CD4-positive, alpha-beta T cell treated with Interleukin-2 at 100 ng/mL for 4 hours (primary cell): Measurements from ENCODE around the gene ULK1.

ENCODE experiments used
- DNase-seq: peaks from one replicate; pipeline ENCODE4 v3.0.0-alpha.2; 2020; ENCODE audit warnings: low spot score

The ULK1 gene

GRCh38 chr12:131892711-131893604 lies 1.5 kb upstream of the ULK1 start:
- no peak for DNase-seq

GRCh38 chr12:131893605-131894312 lies 663 bp upstream of the ULK1 start:
- no peak for DNase-seq

- no peak for DNase-seq
Observed at GRCh38 chr12:131894981-131895639, 688 bp downstream of the ULK1 start.

- DNase-seq: no peak
Observed at GRCh38 chr12:131895640-131896079, 1.2 kb downstream of the ULK1 start.

GRCh38 chr12:131896080-131896810 lies 1.8 kb downstream of the ULK1 start:
- DNase-seq: peak; percentile 60

GRCh38 chr12:131896811-131897270 lies 2.4 kb downstream of the ULK1 start:
- DNase-seq: no peak

- DNase-seq: no peak
Observed at GRCh38 chr12:131897276-131897675, 2.9 kb downstream of the ULK1 start.

GRCh38 chr12:131897875-131898274 lies 3.5 kb downstream of the ULK1 start:
- no peak for DNase-seq

- no peak for DNase-seq
Observed at GRCh38 chr12:131900397-131900796, 6.0 kb downstream of the ULK1 start.

- DNase-seq: no peak
Observed at GRCh38 chr12:131901431-131902331, 7.3 kb downstream of the ULK1 start.

GRCh38 chr12:131902332-131903241 lies 8.2 kb downstream of the ULK1 start:
- no peak for DNase-seq

- no peak for DNase-seq
Observed at GRCh38 chr12:131903270-131904255, 9.1 kb downstream of the ULK1 start.

- DNase-seq: no peak
Observed at GRCh38 chr12:131904346-131904745, 9.9 kb downstream of the ULK1 start.

- DNase-seq: no peak
Observed at GRCh38 chr12:131905081-131905629, 10.7 kb downstream of the ULK1 start.

- DNase-seq: no peak
Observed at GRCh38 chr12:131905630-131906091, 11.2 kb downstream of the ULK1 start.

- DNase-seq: no peak
Observed at GRCh38 chr12:131907379-131908091, 13.1 kb downstream of the ULK1 start.
